ENCODE results near the gene SPEM2. TPM values are rescaled to one million over a fixed set of nuclear protein-coding genes. Genes with fewer than 3 reads are reported as not detected.

Gene SPEM2
- total and polyA plus RNA-seq, 2 experiments from 2014 or later: not detected

GRCh38 chr17:7428557-7428956 is 3.1 kb downstream of the SPEM2 start, which contains the start of gene SPEM3:
Gene SPEM3, plus strand, starts transcription at chr17:7428857. Its CDS starts 46 bp downstream, at chr17:7428903.
- Histone ChIP-seq H3K9me3 (ENCODE audit: low read depth) (no peaks in the 10 kb centered on the region), H3K9me2 (replicated peaks; ENCODE audit: insufficient read depth) (no peaks in the 10 kb centered on the region), H3K36me3 (replicated peaks; ENCODE audit: insufficient read depth, low read depth) (no peaks in the 10 kb centered on the region), H3K4me1 (ENCODE audit: insufficient read depth) (no peaks in the 10 kb centered on the region), H3K27ac (no peak within 1 kb of the TSS), H2AFZ (no peak within 1 kb of the TSS), H3K79me2 (no peaks in the 10 kb centered on the region), H4K20me1 (ENCODE audit: insufficient read depth, poor library complexity, severe bottlenecking) (no peaks in the 10 kb centered on the region), H3K27me3 (no peaks in the 10 kb centered on the region), H3K4me3 (no peak within 1 kb of the TSS), H3K4me2 (no peak within 1 kb of the TSS)
- TF ChIP-seq CTCF (IDR thresholded peaks at IDR 0.05; ENCODE audit: poor library complexity): no peak
- no peak for TF ChIP-seq EZH2phosphoT487 (IDR thresholded peaks at IDR 0.05; ENCODE audit: low read depth, severe bottlenecking, unreplicated experiment)
- TF ChIP-seq EZH2 (IDR thresholded peaks at IDR 0.05; ENCODE audit: borderline replicate concordance): no peak
- 89% methylated on average over 5 of the region's 5 CpGs for WGBS (ENCODE audit: low lambda C conversion rate, missing lambda C conversion rate)
- DNase-seq (ENCODE audit: low spot score): no peak

GRCh38 chr17:7429722-7430121 is 4.3 kb downstream of the SPEM2 start:
- TF ChIP-seq EZH2 (IDR thresholded peaks at IDR 0.05; ENCODE audit: borderline replicate concordance): no peak
- TF ChIP-seq EZH2phosphoT487 (IDR thresholded peaks at IDR 0.05; ENCODE audit: low read depth, severe bottlenecking, unreplicated experiment): no peak
- no peak for TF ChIP-seq CTCF (IDR thresholded peaks at IDR 0.05; ENCODE audit: poor library complexity)
- Histone ChIP-seq H3K4me1 (ENCODE audit: insufficient read depth) (no peaks in the 10 kb centered on the region), H3K36me3 (replicated peaks; ENCODE audit: insufficient read depth, low read depth) (no peaks in the 10 kb centered on the region), H3K9me2 (replicated peaks; ENCODE audit: insufficient read depth) (no peaks in the 10 kb centered on the region), H3K27me3 (no peaks in the 10 kb centered on the region), H3K79me2 (no peaks in the 10 kb centered on the region), H3K4me3 (no peak overlapping the region), H3K9me3 (ENCODE audit: low read depth) (no peaks in the 10 kb centered on the region), H3K4me2 (no peak overlapping the region), H3K27ac (no peak overlapping the region), H4K20me1 (ENCODE audit: insufficient read depth, poor library complexity, severe bottlenecking) (no peaks in the 10 kb centered on the region), H2AFZ (no peak overlapping the region)
- DNase-seq (ENCODE audit: low spot score): no peak
- WGBS (ENCODE audit: low lambda C conversion rate, missing lambda C conversion rate): 97% methylated on average over 6 of the region's 10 CpGs

- Histone ChIP-seq H3K9me3 (ENCODE audit: low read depth) (no peaks in the 10 kb centered on the region), H3K79me2 (peaks cover 2% of the 10 kb centered on the region), H3K36me3 (replicated peaks; ENCODE audit: insufficient read depth, low read depth) (no peaks in the 10 kb centered on the region), H4K20me1 (ENCODE audit: insufficient read depth, poor library complexity, severe bottlenecking) (no peaks in the 10 kb centered on the region), H3K9me2 (replicated peaks; ENCODE audit: insufficient read depth) (no peaks in the 10 kb centered on the region), H3K27me3 (no peaks in the 10 kb centered on the region), H2AFZ (no peak overlapping the region), H3K4me3 (no peak overlapping the region), H3K4me2 (no peak overlapping the region), H3K27ac (no peak overlapping the region), H3K4me1 (ENCODE audit: insufficient read depth) (peaks cover 3% of the 10 kb centered on the region)
- 86% methylated on average over 1 of the region's 1 CpG for WGBS (ENCODE audit: low lambda C conversion rate, missing lambda C conversion rate)
- no peak for DNase-seq (ENCODE audit: low spot score)
- TF ChIP-seq EZH2 (IDR thresholded peaks at IDR 0.05; ENCODE audit: borderline replicate concordance): no peak
- TF ChIP-seq CTCF (IDR thresholded peaks at IDR 0.05; ENCODE audit: poor library complexity): no peak
- TF ChIP-seq EZH2phosphoT487 (IDR thresholded peaks at IDR 0.05; ENCODE audit: low read depth, severe bottlenecking, unreplicated experiment): no peak
These were observed 5.8 kb downstream of the SPEM2 start for GRCh38 chr17:7431231-7431630.

GRCh38 chr17:7432296-7432695 is 6.9 kb downstream of the SPEM2 start:
- peaks cover 2% of the 10 kb centered on the region for H3K79me2 ChIP-seq
- TF ChIP-seq EZH2phosphoT487 (IDR thresholded peaks at IDR 0.05; ENCODE audit: low read depth, severe bottlenecking, unreplicated experiment) (no peak), CTCF (IDR thresholded peaks at IDR 0.05; ENCODE audit: poor library complexity) (no peak), EZH2 (IDR thresholded peaks at IDR 0.05; ENCODE audit: borderline replicate concordance) (no peak)
- no peaks in the 10 kb centered on the region for H3K27me3 ChIP-seq
- DNase-seq (ENCODE audit: low spot score): no peak
- H3K9me2 ChIP-seq (replicated peaks; ENCODE audit: insufficient read depth): no peaks in the 10 kb centered on the region
- H2AFZ ChIP-seq: no peak overlapping the region
- no peaks in the 10 kb centered on the region for H4K20me1 ChIP-seq (ENCODE audit: insufficient read depth, poor library complexity, severe bottlenecking)
- 97% methylated on average over 11 of the region's 11 CpGs for WGBS (ENCODE audit: low lambda C conversion rate, missing lambda C conversion rate)
- no peak overlapping the region for H3K4me3 ChIP-seq
- H3K36me3 ChIP-seq (replicated peaks; ENCODE audit: insufficient read depth, low read depth): no peaks in the 10 kb centered on the region
- H3K4me2 ChIP-seq: no peak overlapping the region
- H3K4me1 ChIP-seq (ENCODE audit: insufficient read depth): peaks cover 12% of the 10 kb centered on the region
- no peaks in the 10 kb centered on the region for H3K9me3 ChIP-seq (ENCODE audit: low read depth)
- H3K27ac ChIP-seq: no peak overlapping the region
